HG03520 (cell line): ENCODE measurements around the gene TLR10.

Experiments
- ATAC-seq: cut with Tn5 transposase; IDR thresholded peaks from one replicate; pipeline ENCODE4 v1.9.1; 2021; ENCODE audit warnings: mild to moderate bottlenecking, moderate library complexity; ENCODE audit not compliant: unreplicated experiment

The TLR10 gene

GRCh38 chr4:38733663-38734062 is 49.1 kb downstream of the TLR10 start:
- no peak for ATAC-seq

GRCh38 chr4:38730830-38731646 is 51.8 kb downstream of the TLR10 start:
- ATAC-seq: peak; percentile 86

DNA sequence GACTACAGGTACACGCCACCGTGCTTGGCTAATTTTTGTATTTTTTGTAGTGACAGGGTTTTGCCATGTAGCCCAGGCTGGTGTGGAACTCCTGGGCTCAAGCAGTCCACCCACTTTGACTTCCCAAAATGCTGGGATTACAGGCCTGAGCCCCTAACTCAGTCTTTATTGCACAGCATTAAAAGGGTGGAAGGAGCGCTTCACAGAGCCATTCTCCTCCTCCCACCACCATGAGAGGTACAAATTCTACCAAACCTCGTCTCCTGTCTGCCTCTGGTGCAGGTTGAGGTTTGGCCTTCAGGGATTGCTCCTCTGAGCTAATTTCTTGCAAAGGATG is 52.3 kb downstream of the TLR10 start:
- ATAC-seq: no peak

- no peak for ATAC-seq
Measured at GRCh38 chr4:38728631-38729141, 54.1 kb downstream of the TLR10 start.

- no peak for ATAC-seq
Measured at GRCh38 chr4:38724475-38724808, 58.3 kb downstream of the TLR10 start.

DNA sequence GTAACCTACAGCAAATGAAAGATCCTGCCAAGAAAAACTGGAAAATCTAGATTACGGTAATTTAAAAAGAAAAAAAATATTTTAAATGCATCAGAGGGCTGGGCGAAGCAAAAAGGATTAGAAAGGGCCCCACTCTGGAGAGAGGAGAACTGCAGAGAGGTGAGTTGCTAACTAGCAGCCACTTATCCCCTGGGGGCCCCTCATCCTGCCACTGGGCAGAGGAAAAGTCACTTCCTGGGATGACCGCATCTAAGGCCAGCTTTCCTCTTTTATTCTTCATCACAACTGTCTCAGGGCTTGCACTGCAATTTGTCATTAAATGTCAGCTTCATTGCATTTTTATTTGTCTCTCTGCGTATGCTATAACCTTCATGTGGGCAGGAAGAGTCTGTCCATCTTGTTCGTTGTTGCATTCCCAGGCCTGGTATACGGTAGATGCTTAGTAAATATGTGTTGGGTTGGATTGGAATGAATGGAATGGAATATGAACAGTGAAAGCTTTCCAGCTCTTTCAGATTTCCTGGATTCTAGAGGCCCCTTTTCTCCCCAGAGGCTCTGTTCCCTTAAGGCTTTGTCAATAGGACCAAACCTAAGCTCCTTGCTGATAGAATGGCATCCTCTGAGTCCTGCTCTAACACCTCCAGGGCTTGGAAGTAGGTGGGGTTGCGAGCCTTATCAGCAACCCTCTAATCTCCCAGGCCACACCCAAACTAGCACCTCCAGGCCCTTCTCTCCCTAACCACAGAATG is 58.9 kb downstream of the TLR10 start:
- ATAC-seq: no peak

GRCh38 chr4:38723114-38723513 is 59.7 kb downstream of the TLR10 start:
- ATAC-seq: no peak
